GM12878 (cell line): ENCODE measurements around the gene VEGFB. TPM values are rescaled to one million over a fixed set of nuclear protein-coding genes. Genes with fewer than 3 reads are reported as not detected.

Experiments used
- BACH1 ChIP-seq: fragments of 450-650 bp; IDR thresholded peaks from 2 replicates; pipeline ENCODE4 v1.6.1; 2017; ENCODE audit warnings: mild to moderate bottlenecking, borderline replicate concordance
- BHLHE40 ChIP-seq, 2 experiments: fragments of 450-650 bp in 1 of 2; IDR thresholded peaks; 2 replicates each; pipeline ENCODE4 v1.6.1; 2011 to 2017; ENCODE audit warnings: low read depth in 2 of 2, borderline replicate concordance in 1 of 2, improper control_type of control experiment in 1 of 2, low read length in 1 of 2, mild to moderate bottlenecking in 1 of 2
- CEBPB ChIP-seq, 2 experiments: fragments of 150-350 bp in 1 of 2; IDR thresholded peaks; 2 replicates each; pipeline ENCODE4 v1.6.1; 2012 to 2014; ENCODE audit warnings: low read depth in 2 of 2, low read length in 2 of 2, borderline replicate concordance in 1 of 2, inconsistent platforms in 1 of 2
- CREB1 ChIP-seq: IDR thresholded peaks from 2 replicates; pipeline ENCODE4 v1.6.1; 2012; ENCODE audit warnings: low read depth, mild to moderate bottlenecking, inconsistent platforms
- DPF2 ChIP-seq: fragments of 450-650 bp; IDR thresholded peaks from 2 replicates; pipeline ENCODE4 v1.6.1; 2017; ENCODE audit warnings: mild to moderate bottlenecking
- EP300 ChIP-seq, 2 experiments: fragments of 150-350 bp in 1 of 2; IDR thresholded peaks; 2 replicates each; pipeline ENCODE4 v1.6.1; 2011 to 2012; ENCODE audit warnings: low read depth in 2 of 2, low read length in 2 of 2, borderline replicate concordance in 1 of 2, improper control_type of control experiment in 1 of 2, inconsistent platforms in 1 of 2; ENCODE audit not compliant: control insufficient read depth in 1 of 2
- EZH2 ChIP-seq: IDR thresholded peaks from 2 replicates; pipeline ENCODE4 v1.6.1; 2012; ENCODE audit warnings: low read depth, mild to moderate bottlenecking, control low read depth, inconsistent platforms, low read length, borderline replicate concordance; ENCODE audit not compliant: control insufficient read depth
- FOXK2 ChIP-seq: fragments of 450-650 bp; IDR thresholded peaks from 2 replicates; pipeline ENCODE4 v1.6.1; 2017; ENCODE audit warnings: mild to moderate bottlenecking, moderate library complexity
- MLLT1 ChIP-seq: fragments of 450-650 bp; IDR thresholded peaks from 2 replicates; pipeline ENCODE4 v1.6.1; 2016; ENCODE audit warnings: mild to moderate bottlenecking
- MYB ChIP-seq: fragments of 150-350 bp; IDR thresholded peaks from 2 replicates; pipeline ENCODE4 v1.6.1; 2014; ENCODE audit warnings: mild to moderate bottlenecking, low read depth, low read length, borderline replicate concordance
- NFYB ChIP-seq: IDR thresholded peaks from 2 replicates; pipeline ENCODE4 v1.6.1; 2011; ENCODE audit warnings: low read depth, mild to moderate bottlenecking, low read length, improper control_type of control experiment, moderate library complexity; ENCODE audit not compliant: insufficient read depth
- PML ChIP-seq: IDR thresholded peaks from 2 replicates; pipeline ENCODE4 v1.6.1; 2012; ENCODE audit warnings: low read length, inconsistent platforms
- POLR2AphosphoS2 ChIP-seq: IDR thresholded peaks from 2 replicates; pipeline ENCODE4 v1.6.1; 2011; ENCODE audit warnings: low read depth, mild to moderate bottlenecking, low read length, improper control_type of control experiment, moderate library complexity
- POU2F2 ChIP-seq: IDR thresholded peaks from 3 replicates; pipeline ENCODE4 v1.6.1; 2011; ENCODE audit warnings: low read depth, mild to moderate bottlenecking, low read length, borderline replicate concordance
- RAD21 ChIP-seq: IDR thresholded peaks from 2 replicates; pipeline ENCODE4 v1.6.1; 2011; ENCODE audit warnings: mild to moderate bottlenecking, low read depth, low read length, moderate library complexity; ENCODE audit not compliant: insufficient read depth
- RBBP5 ChIP-seq: fragments of 200-600 bp; sonication (generic); conservative IDR thresholded peaks from 2 replicates; pipeline ENCODE4 v1.6.1; 2016
- RELA ChIP-seq: fragments of 450-650 bp; IDR thresholded peaks from 2 replicates; pipeline ENCODE4 v1.8.0; 2014; ENCODE audit warnings: borderline replicate concordance; ENCODE audit not compliant: partially characterized antibody
- RUNX3 ChIP-seq: IDR thresholded peaks from 2 replicates; pipeline ENCODE4 v1.6.1; 2012; ENCODE audit warnings: low read length, inconsistent platforms
- SMARCA5 ChIP-seq: fragments of 450-650 bp; IDR thresholded peaks from 2 replicates; pipeline ENCODE4 v1.6.1; 2017; ENCODE audit warnings: mild to moderate bottlenecking
- TAF1 ChIP-seq: IDR thresholded peaks from 2 replicates; pipeline ENCODE4 v1.6.1; 2011; ENCODE audit warnings: mild to moderate bottlenecking, low read depth, low read length, borderline replicate concordance
- TARDBP ChIP-seq: IDR thresholded peaks from 2 replicates; pipeline ENCODE4 v1.6.1; 2016; ENCODE audit warnings: borderline replicate concordance
- ZBTB11 ChIP-seq: fragments of 450-650 bp; formaldehyde crosslinking; IDR thresholded peaks from 2 replicates; pipeline ENCODE4 v1.5.0; 2022; ENCODE audit warnings: mild to moderate bottlenecking, missing genetic modification characterization
- polyA plus RNA-seq, 11 experiments: library from polyadenylated mRNA; depleted of rRNA in 4 of 11; unstranded in 6 of 11; stranded (reverse) in 5 of 11; fragments of >200 nt; fragmentation: Nextera tagmentation in 4 of 11; fragmentation: Illumina TruSeq in 1 of 11; extraction: Ambion mirVana in 4 of 11; extraction: Trizol in 1 of 11; gene quantifications; 1 replicate in 1 of 11; 2 replicates in 10 of 11; pipeline versions ENCODE4 v1.2.1 to v1.2.3, GENCODE V29; 2011 to 2016; ENCODE audit warnings: inconsistent platforms in 2 of 11, missing spikeins in 2 of 11, low read depth in 1 of 11
- total RNA-seq, 4 experiments: library from RNA; depleted of rRNA in 3 of 4; stranded (reverse); fragments of >200 nt in 3 of 4; fragmentation: Illumina TruSeq in 1 of 4; extraction: Trizol in 1 of 4; gene quantifications; 2 replicates each; pipeline versions ENCODE4 v1.2.1 to v1.2.3, GENCODE V29; 2013 to 2021

VEGFB gene
- total and polyA plus RNA-seq, 10 of the 15 experiments (the other 5 are each of a cell fraction or from before 2014, with no cell fraction given): 7.0 to 75.8 (median 20.3) TPM

DNA sequence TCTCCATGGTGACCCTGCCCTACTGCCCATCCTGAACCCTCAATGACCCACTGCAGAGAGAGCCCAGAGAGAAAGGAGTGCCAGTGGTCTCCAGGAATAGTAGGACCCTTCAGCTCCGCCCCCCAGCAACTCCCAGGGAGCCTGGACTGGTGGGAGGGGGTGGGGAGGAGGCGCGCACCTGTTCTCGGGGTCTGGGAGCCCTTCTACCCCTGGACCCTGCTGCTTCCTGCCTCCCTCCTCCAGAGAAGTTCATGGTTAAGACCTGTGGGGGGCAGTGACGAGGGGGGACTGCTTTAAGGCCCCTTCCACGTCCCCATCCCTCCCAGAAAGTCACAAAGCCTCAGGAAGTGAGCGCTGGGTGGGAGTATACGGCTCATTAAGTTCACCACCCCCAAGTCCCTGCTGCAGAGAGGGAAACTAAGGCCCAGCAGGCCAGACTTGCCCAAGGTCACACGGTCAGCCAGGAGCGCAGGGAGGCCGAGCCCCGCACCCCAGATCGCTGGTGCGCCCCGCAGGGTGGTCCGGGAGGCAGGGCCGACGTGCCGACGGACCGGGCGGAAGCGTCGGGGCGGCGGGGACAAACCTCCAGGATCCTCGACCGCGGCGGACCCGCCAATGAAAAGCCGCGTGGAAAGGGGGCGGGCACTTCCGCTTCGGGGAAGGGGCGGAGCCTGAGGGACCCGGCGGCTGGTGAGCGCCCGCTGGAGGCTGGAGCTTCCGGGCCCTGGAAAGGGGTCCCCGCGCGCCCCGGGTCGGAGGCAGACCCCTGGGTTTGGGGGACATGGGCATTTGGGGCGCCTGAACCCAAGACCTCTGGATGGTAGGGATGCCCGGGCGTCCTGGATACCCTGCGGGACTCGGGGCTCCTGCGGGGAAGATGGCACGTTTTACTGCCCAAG is 8.5 kb upstream of the VEGFB start, which contains the start of the genes NUDT22 and TRPT1 (continued):
- TF ChIP-seq DPF2 (0 out of 2 replicates have a peak, but pooled peaks have one; percentile 5), SMARCA5 (peak; percentile 78), RAD21 (no peak; the same call in 1 of the 2 replicates), TARDBP (no peak), CEBPB (IDR thresholded peaks at IDR 0.05; ENCODE audit: borderline replicate concordance in 1 of 2, low read depth in 2 of 2, low read length in 2 of 2) (no peak), BACH1 (no peak), RBBP5 (no peak), PML (peak; percentile 71), RELA (no peak), POLR2AphosphoS2 (peak; percentile 59), MLLT1 (0 out of 2 replicates have a peak, but pooled peaks have one; percentile 21), MYB (no peak), BHLHE40 (IDR thresholded peaks at IDR 0.05; ENCODE audit: borderline replicate concordance in 1 of 2, low read depth in 2 of 2, low read length in 1 of 2) (peak; percentile 9 to 76; a peak in 2 of 4 replicates), CREB1 (peak; percentile 52; the same call in 1 of the 2 replicates), RUNX3 (0 out of 2 replicates have a peak, but pooled peaks have one; percentile 13), FOXK2 (no peak), EZH2 (no peak), TAF1 (peak; percentile 50; the same call in 1 of the 2 replicates), NFYB (peak; percentile 64; the same call in 1 of the 2 replicates), POU2F2 (no peak; the same call in 2 of the 3 replicates), ZBTB11 (CRISPR knock-in tag) (peak; percentile 64), EP300 (IDR thresholded peaks at IDR 0.05; ENCODE audit: borderline replicate concordance in 1 of 2, control insufficient read depth in 1 of 2, low read depth in 2 of 2, low read length in 2 of 2) (no peak)
